B cell (primary cell): ENCODE results near the gene S1PR5. TPM values are rescaled to one million over a fixed set of nuclear protein-coding genes. Genes with fewer than 3 reads are reported as not detected.

ENCODE experiments used
- ATAC-seq: fragments of 200-7000 bp; cut with Tn5 transposase; one replicate; pipeline ENCODE4 v1.10.0; 2021; ENCODE audit warnings: low read depth, mild to moderate bottlenecking, moderate number of reproducible peaks, moderate library complexity
- CTCF ChIA-PET: fragments of 350-600 bp; sonication (Branson Sonifier 250); formaldehyde crosslinking; loops from one replicate; lab custom pipeline; 2021; ENCODE audit warnings: antibody characterized with exemption, inconsistent platforms; lab: Charles Lee
- POLR2A ChIA-PET: fragments of 350-600 bp; sonication (Branson Sonifier 250); formaldehyde crosslinking; loops from one replicate; lab custom pipeline; 2021; ENCODE audit warnings: antibody characterized with exemption; lab: Charles Lee
- DNase-seq: peaks from one replicate; pipeline ENCODE4 v3.0.0; 2013
- H2AFZ ChIP-seq: 2 replicates; pipeline ENCODE4 v1.6.1; 2012; ENCODE audit warnings: mild to moderate bottlenecking, low read depth, low read length; ENCODE audit not compliant: insufficient read depth, poor library complexity, severe bottlenecking
- H3K27ac ChIP-seq, 2 donors: 1 replicate in 1 of 2; 2 replicates in 1 of 2; pipeline ENCODE4 v1.5.1; 2012 to 2013; ENCODE audit warnings: low read length in 2 of 2, mild to moderate bottlenecking in 2 of 2, moderate library complexity in 1 of 2
- H3K27me3 ChIP-seq, 4 experiments: fragments of 200-600 bp in 1 of 4; sonication (generic) in 1 of 4; replicated peaks in 1 of 4; 1 replicate in 2 of 4; 2 replicates in 2 of 4; pipeline versions ENCODE4 v1.6.1 to v1.7.0; 2013 to 2016; ENCODE audit warnings: low read length in 3 of 4, mild to moderate bottlenecking in 2 of 4, mixed read lengths in 1 of 4, moderate library complexity in 1 of 4; ENCODE audit not compliant: insufficient read depth in 4 of 4, control insufficient read depth in 3 of 4; ENCODE audit errors: control extremely low read depth in 1 of 4
- H3K36me3 ChIP-seq, 2 experiments: replicated peaks in 1 of 2; 1 replicate in 1 of 2; 2 replicates in 1 of 2; pipeline versions ENCODE4 v1.6.1 to v1.7.1; 2013; ENCODE audit warnings: low read length in 1 of 2; ENCODE audit not compliant: insufficient read depth in 2 of 2, control insufficient read depth in 1 of 2; ENCODE audit errors: control extremely low read depth in 1 of 2, extremely low read depth in 1 of 2
- H3K4me1 ChIP-seq, 2 donors: fragments of 200-600 bp in 1 of 2; sonication (generic) in 1 of 2; 1 replicate in 1 of 2; 2 replicates in 1 of 2; pipeline versions ENCODE4 v1.5.1 to v1.6.1; 2013 to 2017; ENCODE audit warnings: low read length in 2 of 2; ENCODE audit not compliant: control insufficient read depth in 2 of 2, insufficient read depth in 2 of 2
- H3K4me2 ChIP-seq: replicated peaks from 2 replicates; pipeline ENCODE3; 2012; ENCODE audit warnings: mild to moderate bottlenecking, low read depth, low read length; ENCODE audit not compliant: poor library complexity, severe bottlenecking
- H3K4me3 ChIP-seq, 5 experiments: fragments of 200-600 bp in 1 of 5; sonication (generic) in 1 of 5; 1 replicate in 3 of 5; 2 replicates in 2 of 5; pipeline versions ENCODE4 v1.5.1 to v1.7.0; 2011 to 2016; ENCODE audit warnings: low read length in 4 of 5, mild to moderate bottlenecking in 4 of 5, low read depth in 2 of 5, control low read depth in 1 of 5, moderate library complexity in 1 of 5; ENCODE audit not compliant: insufficient read depth in 1 of 5; ENCODE audit errors: control extremely low read depth in 1 of 5, extremely low read depth in 1 of 5
- H3K79me2 ChIP-seq: fragments of 200-600 bp; sonication (generic); one replicate; pipeline ENCODE4 v1.6.0; 2016; ENCODE audit warnings: low read length; ENCODE audit not compliant: control insufficient read depth, insufficient read depth
- H3K9ac ChIP-seq: fragments of 200-600 bp; sonication (generic); 2 replicates; pipeline ENCODE4 v1.6.1; 2017; ENCODE audit warnings: mild to moderate bottlenecking, low read length, moderate library complexity
- H3K9me3 ChIP-seq, 3 donors: one replicate each; pipeline versions ENCODE4 v1.6.1 to v1.7.1; 2013; ENCODE audit warnings: low read length in 2 of 3; ENCODE audit not compliant: control insufficient read depth in 2 of 3, insufficient read depth in 1 of 3; ENCODE audit errors: control extremely low read depth in 1 of 3
- H4K20me1 ChIP-seq: 2 replicates; pipeline ENCODE4 v1.6.0; 2012; ENCODE audit warnings: mild to moderate bottlenecking, low read length; ENCODE audit not compliant: insufficient read depth, control insufficient read depth, poor library complexity, severe bottlenecking
- H3K27ac Mint-ChIP-seq: one replicate; pipeline ENCODE4 v1.8.0; 2021; ENCODE audit warnings: mixed read lengths
- H3K27me3 Mint-ChIP-seq: one replicate; pipeline ENCODE4 v1.8.0; 2021; ENCODE audit warnings: mixed read lengths
- H3K4me1 Mint-ChIP-seq: one replicate; pipeline ENCODE4 v1.8.0; 2021; ENCODE audit warnings: mixed read lengths
- H3K4me3 Mint-ChIP-seq: one replicate; pipeline ENCODE4 v1.8.0; 2021; ENCODE audit warnings: mixed read lengths
- H3K9me3 Mint-ChIP-seq: one replicate; pipeline ENCODE4 v1.8.0; 2022; ENCODE audit warnings: mixed read lengths; ENCODE audit not compliant: insufficient read depth
- CTCF ChIP-seq: fragments of 200-600 bp; IDR thresholded peaks from one replicate; pipeline ENCODE4 v1.8.0; 2022; ENCODE audit warnings: antibody characterized with exemption, mild to moderate bottlenecking
- EZH2 ChIP-seq: IDR thresholded peaks from 2 replicates; pipeline ENCODE4 v1.6.1; 2012; ENCODE audit warnings: borderline replicate concordance, low read depth, mild to moderate bottlenecking, moderate library complexity, low read length; ENCODE audit not compliant: insufficient read depth, poor library complexity, severe bottlenecking
- WGBS: methylation state at CpG from one replicate; pipeline ENCODE4 v1.1.5; 2013; ENCODE audit warnings: missing lambda C conversion rate; ENCODE audit not compliant: insufficient coverage; 5-methylcytosine and 5-hydroxymethylcytosine counted together
- intact Hi-C: fragments of 100-400 bp; cut with micrococcal nuclease; formaldehyde crosslinking; loops from one replicate; pipeline ENCODE4 v1.10.0; 2022
- polyA plus RNA-seq: library from polyadenylated mRNA; depleted of rRNA; stranded (reverse); fragments of >200 nt; gene quantifications from 2 replicates; pipeline ENCODE4 v1.2.3, GENCODE V29; 2012
- total RNA-seq, 2 donors: library from RNA; stranded (reverse); fragments of 120-200 nt in 1 of 2; gene quantifications; 1 replicate in 1 of 2; 2 replicates in 1 of 2; pipeline versions ENCODE4 v1.2.3 to v1.2.4, GENCODE V29; 2013 to 2022

Gene S1PR5
- total and polyA plus RNA-seq, 2 donors (not counting 1 experiment from before 2014, with no cell fraction given), result 0.27 to 0.67 TPM

- intact Hi-C loops, result no loop called here
- H3K4me3 Mint-ChIP-seq, result no peak overlapping the region
These were observed 35.3 kb upstream of the S1PR5 start for GRCh38 chr19:10552510-10553053.

More at GRCh38 chr19:10552510-10553053, 35.3 kb upstream of the S1PR5 start:
- Histone ChIP-seq H3K4me1 (peaks cover 37 to 44% of the 10 kb centered on the region in 2 donors), H3K9ac (no peak overlapping the region), H2AFZ (no peak overlapping the region), H3K79me2 (peaks cover 21% of the 10 kb centered on the region), H3K27ac (peak overlapping the region; percentile 58 to 81), H3K36me3 (peaks cover 7 to 77% of the 10 kb centered on the region in 2 experiments), H3K27me3 (no peaks in the 10 kb centered on the region), H3K9me3 (peaks cover 0 to 5% (median 0%) of the 10 kb centered on the region in 3 donors), H3K4me3 (no peak overlapping the region), H4K20me1 (peaks cover 16% of the 10 kb centered on the region), H3K4me2 (peak overlapping the region; percentile 55)
- DNase-seq (no peak), ATAC-seq (no peak)
- Mint-ChIP-seq H3K27ac (peak overlapping the region; percentile 86), H3K9me3 (no peaks in the 10 kb centered on the region), H3K4me1 (peaks cover 34% of the 10 kb centered on the region), H3K27me3 (no peaks in the 10 kb centered on the region)
- ChIA-PET CTCF (interaction anchor here (1.5 to 2.2 kb wide), 10 partner anchors 9 to 149 kb away, joined by 5 to 14 read pairs (median 8); partner anchors contain the start of genes CDC37, CDKN2D and KRI1), POLR2A (interaction anchor here (0.6 to 2.6 kb wide), 7 partner anchors 9 to 266 kb away, joined by 3 to 15 read pairs (median 8); partner anchors contain the start of genes ATG4D, CDKN2D and KRI1)
- no peak for TF ChIP-seq CTCF
- TF ChIP-seq EZH2, result no peak
- 92% methylated on average over 6 of the region's 12 CpGs for WGBS
